Sigmoid colon (tissue), 7 donors: ENCODE results near the gene RHBDL3. TPM values are rescaled to one million over a fixed set of nuclear protein-coding genes. Genes with fewer than 3 reads are reported as not detected.
A peak's percentile ranks its signal among the peaks of the same experiment; 100 is the strongest.
"Not testable (repeated sequence)": the region's sequence is repeated elsewhere in the genome, so short reads cannot be mapped to it uniquely, and the experiment has no call there.

Experiments
- DNase-seq: peaks from one replicate; pipeline ENCODE4 v3.0.0-alpha.2; 2019
- H3K27ac ChIP-seq, 4 donors: fragments of 200-600 bp; sonication (generic); one replicate each; pipeline ENCODE4 v1.5.1; 2016 to 2019; ENCODE audit warnings: mild to moderate bottlenecking in 1 of 4
- H3K27me3 ChIP-seq, 3 donors: fragments of 200-600 bp; sonication (generic); one replicate each; pipeline ENCODE4 v1.5.1; 2019; ENCODE audit warnings: mild to moderate bottlenecking in 1 of 3
- H3K36me3 ChIP-seq, 4 donors: fragments of 200-600 bp; sonication (generic); one replicate each; pipeline ENCODE4 v1.5.1; 2016 to 2019
- H3K4me1 ChIP-seq, 4 donors: fragments of 200-600 bp; sonication (generic); one replicate each; pipeline ENCODE4 v1.5.1; 2017 to 2019
- H3K4me3 ChIP-seq, 4 donors: fragments of 200-600 bp; sonication (generic); one replicate each; pipeline ENCODE4 v1.5.1; 2017 to 2019; ENCODE audit warnings: mild to moderate bottlenecking in 2 of 4, moderate library complexity in 1 of 4
- H3K9me3 ChIP-seq, 4 donors: fragments of 200-600 bp in 3 of 4; sonication (generic) in 3 of 4; one replicate each; pipeline versions ENCODE4 v1.5.1 to v1.6.1; 2013 to 2019
- EP300 ChIP-seq, 4 donors: sonication (generic); formaldehyde crosslinking; IDR thresholded peaks; one replicate each; pipeline ENCODE4 v1.6.1; 2017; ENCODE audit warnings: antibody characterized with exemption in 4 of 4
- POLR2A ChIP-seq, 2 donors: fragments of 450-650 bp; IDR thresholded peaks; one replicate each; pipeline ENCODE4 v1.6.1; 2016; ENCODE audit warnings: antibody characterized with exemption in 2 of 2, mild to moderate bottlenecking in 2 of 2, moderate library complexity in 2 of 2
- POLR2AphosphoS5 ChIP-seq, 4 donors: sonication (generic); formaldehyde crosslinking; IDR thresholded peaks; one replicate each; pipeline ENCODE4 v1.6.1; 2017; ENCODE audit warnings: antibody characterized with exemption in 4 of 4
- WGBS, 2 donors: extraction: QIAGEN DNeasy Blood & Tissue Kit; methylation state at CpG; one replicate each; pipeline ENCODE4 v1.1.7; 2013; 5-methylcytosine and 5-hydroxymethylcytosine counted together
- intact Hi-C: fragments of 100-400 bp; cut with DNase I; formaldehyde crosslinking; loops from one replicate; pipeline ENCODE4 v1.15.1; 2023
- polyA plus RNA-seq, 3 donors: library from polyadenylated mRNA; stranded (reverse); fragments of 200-250 nt; gene quantifications; one replicate each; pipeline ENCODE4 v1.2.3, GENCODE V29; 2013
- total RNA-seq, 4 donors: library from RNA; depleted of rRNA; stranded (reverse); fragments of >200 nt; gene quantifications; one replicate each; pipeline ENCODE4 v1.1.0, GENCODE V29; 2016
- TF ChIP-seq, protein P1 (sequence below), 4 experiments: fragments of 450-650 bp in 3 of 4; fragments of 200-600 bp in 1 of 4; IDR thresholded peaks; one replicate each; pipeline ENCODE4 v1.5.1; 2016 to 2019; ENCODE audit warnings: antibody characterized with exemption in 4 of 4, mild to moderate bottlenecking in 3 of 4, moderate library complexity in 2 of 4
- donor health status: healthy with polysubstance abuse.
- donor health status: Bipolar disorder and iron deficiency.
- donor health status: healthy.

RHBDL3 gene
- total and polyA plus RNA-seq, 7 donors: 0.23 to 0.83 (median 0.61) TPM; not detected in 1

DNA sequence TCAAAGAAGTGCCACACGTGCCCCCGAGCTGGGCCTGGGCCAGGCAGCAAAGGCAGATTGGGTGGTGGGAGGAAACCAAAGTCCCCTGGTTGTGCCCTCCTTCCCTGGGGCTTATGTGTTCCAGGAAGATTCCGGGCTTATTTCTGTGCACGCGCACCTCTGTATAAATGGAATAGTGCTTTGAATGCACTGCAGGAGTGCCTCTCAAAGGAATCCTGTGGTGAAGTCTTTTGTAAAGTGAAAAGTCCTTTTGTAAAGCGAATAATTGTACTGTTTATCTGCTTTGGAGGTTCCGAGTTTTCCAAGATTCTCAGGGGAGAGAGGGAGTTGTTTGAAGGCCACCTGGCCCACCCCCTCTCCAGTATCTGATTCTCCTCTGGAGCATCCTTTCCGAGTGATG is 49.5 kb downstream of the RHBDL3 start:
- Histone ChIP-seq H3K4me3 (no peak overlapping the region), H3K9me3 (no peaks in the 10 kb centered on the region), H3K27me3 (no peaks in the 10 kb centered on the region), H3K4me1 (peaks cover 0 to 8% (median 7%) of the 10 kb centered on the region in 4 donors), H3K27ac (no peak overlapping the region), H3K36me3 (no peaks in the 10 kb centered on the region)
- TF ChIP-seq POLR2A (IDR thresholded peaks at IDR 0.05) (no peak), EP300 (IDR thresholded peaks at IDR 0.05) (no peak), POLR2AphosphoS5 (IDR thresholded peaks at IDR 0.05) (no peak)
- TF ChIP-seq, protein P1, sequence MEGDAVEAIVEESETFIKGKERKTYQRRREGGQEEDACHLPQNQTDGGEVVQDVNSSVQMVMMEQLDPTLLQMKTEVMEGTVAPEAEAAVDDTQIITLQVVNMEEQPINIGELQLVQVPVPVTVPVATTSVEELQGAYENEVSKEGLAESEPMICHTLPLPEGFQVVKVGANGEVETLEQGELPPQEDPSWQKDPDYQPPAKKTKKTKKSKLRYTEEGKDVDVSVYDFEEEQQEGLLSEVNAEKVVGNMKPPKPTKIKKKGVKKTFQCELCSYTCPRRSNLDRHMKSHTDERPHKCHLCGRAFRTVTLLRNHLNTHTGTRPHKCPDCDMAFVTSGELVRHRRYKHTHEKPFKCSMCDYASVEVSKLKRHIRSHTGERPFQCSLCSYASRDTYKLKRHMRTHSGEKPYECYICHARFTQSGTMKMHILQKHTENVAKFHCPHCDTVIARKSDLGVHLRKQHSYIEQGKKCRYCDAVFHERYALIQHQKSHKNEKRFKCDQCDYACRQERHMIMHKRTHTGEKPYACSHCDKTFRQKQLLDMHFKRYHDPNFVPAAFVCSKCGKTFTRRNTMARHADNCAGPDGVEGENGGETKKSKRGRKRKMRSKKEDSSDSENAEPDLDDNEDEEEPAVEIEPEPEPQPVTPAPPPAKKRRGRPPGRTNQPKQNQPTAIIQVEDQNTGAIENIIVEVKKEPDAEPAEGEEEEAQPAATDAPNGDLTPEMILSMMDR (IDR thresholded peaks at IDR 0.05): no peak
- no peak for DNase-seq
- WGBS, 2 donors: 89 to 90% methylated on average over 8 of the region's 8 CpGs
- intact Hi-C loops: no loop called here

- H3K36me3 ChIP-seq, H3K4me1 ChIP-seq, H3K9me3 ChIP-seq, DNase-seq, intact Hi-C loops, H3K27ac ChIP-seq, H3K27me3 ChIP-seq, H3K4me3 ChIP-seq: not testable (repeated sequence)
- 89 to 93% methylated on average over 5 of the region's 5 CpGs for WGBS, 2 donors
Observed at GRCh38 chr17:32316653-32317052, 51.0 kb downstream of the RHBDL3 start.

DNA sequence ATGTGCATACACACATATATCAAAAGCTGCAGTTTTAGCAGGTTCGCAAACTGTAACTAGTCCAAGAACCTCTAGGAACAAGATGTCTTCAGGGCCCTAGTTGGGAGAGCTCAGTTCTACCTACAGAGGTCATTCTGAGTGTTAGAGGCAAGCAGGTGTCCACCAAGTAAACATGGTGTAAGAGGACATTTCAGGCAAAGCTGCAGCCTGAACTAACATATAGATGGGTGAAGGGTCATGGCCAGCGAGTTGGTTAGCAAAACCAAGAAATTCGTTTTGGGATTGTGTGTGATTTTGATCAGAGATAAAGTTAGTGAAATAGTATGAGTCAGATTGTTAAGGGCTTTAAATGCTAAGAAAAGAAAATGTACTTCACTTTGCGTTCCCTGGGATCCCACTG is 51.7 kb downstream of the RHBDL3 start:
- H3K27me3 ChIP-seq: no peaks in the 10 kb centered on the region
- no peak overlapping the region for H3K27ac ChIP-seq
- intact Hi-C loops: no loop called here
- H3K4me3 ChIP-seq: no peak overlapping the region
- H3K4me1 ChIP-seq: no peaks in the 10 kb centered on the region
- no peak for DNase-seq
- TF ChIP-seq, protein P1 (IDR thresholded peaks at IDR 0.05): no peak
- TF ChIP-seq POLR2A (IDR thresholded peaks at IDR 0.05): no peak
- no peak for TF ChIP-seq EP300 (IDR thresholded peaks at IDR 0.05)
- TF ChIP-seq POLR2AphosphoS5 (IDR thresholded peaks at IDR 0.05): no peak
- 76 to 82% methylated on average over 4 of the region's 4 CpGs for WGBS, 2 donors
- H3K36me3 ChIP-seq: no peaks in the 10 kb centered on the region
- no peaks in the 10 kb centered on the region for H3K9me3 ChIP-seq

DNA sequence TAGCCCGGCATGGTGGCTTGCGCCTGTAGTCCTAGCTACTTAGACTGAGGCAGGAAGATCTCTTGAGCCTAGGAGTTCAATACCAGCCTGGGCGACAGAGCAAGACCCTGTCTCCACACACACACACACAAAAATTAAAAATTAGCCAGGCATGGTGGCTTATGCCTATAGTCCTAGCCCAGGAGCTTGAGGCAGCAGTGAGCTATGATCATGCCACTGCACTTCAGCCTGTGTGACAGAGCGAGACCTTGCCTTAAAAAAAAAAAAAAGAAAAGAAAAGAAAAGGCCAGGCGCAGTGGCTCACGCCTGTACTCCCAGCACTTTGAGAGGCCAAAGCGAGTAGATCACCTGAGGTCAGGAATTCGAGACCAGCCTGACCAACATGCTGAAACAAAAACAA is 52.4 kb downstream of the RHBDL3 start:
- intact Hi-C loops: no loop called here
- Histone ChIP-seq H3K27ac (no peak overlapping the region), H3K27me3 (no peaks in the 10 kb centered on the region), H3K36me3 (no peaks in the 10 kb centered on the region), H3K4me1 (no peaks in the 10 kb centered on the region), H3K4me3 (no peak overlapping the region), H3K9me3 (no peaks in the 10 kb centered on the region)
- no peak for DNase-seq
- WGBS, 2 donors: 90 to 95% methylated on average over 8 of the region's 8 CpGs
- TF ChIP-seq EP300 (IDR thresholded peaks at IDR 0.05): no peak
- TF ChIP-seq, protein P1 (IDR thresholded peaks at IDR 0.05): no peak
- TF ChIP-seq POLR2A (IDR thresholded peaks at IDR 0.05): no peak
- TF ChIP-seq POLR2AphosphoS5 (IDR thresholded peaks at IDR 0.05): no peak

GRCh38 chr17:32319548-32319905 is 53.9 kb downstream of the RHBDL3 start:
- no peak for TF ChIP-seq EP300 (IDR thresholded peaks at IDR 0.05)
- TF ChIP-seq, protein P1 (IDR thresholded peaks at IDR 0.05): peak; percentile 84 to 93 (median 89)
- WGBS, 2 donors: 16 to 22% methylated on average over 5 of the region's 5 CpGs
- no peaks in the 10 kb centered on the region for H3K36me3 ChIP-seq
- no peak overlapping the region for H3K4me3 ChIP-seq
- intact Hi-C loops: loop anchor here (1.0 kb wide), 1 partner anchor 66 kb away; no protein-coding TSS in a partner anchor
- H3K9me3 ChIP-seq: no peaks in the 10 kb centered on the region
- no peak overlapping the region for H3K27ac ChIP-seq
- peaks cover 0 to 10% (median 7%) of the 10 kb centered on the region in 4 donors for H3K4me1 ChIP-seq
- H3K27me3 ChIP-seq: no peaks in the 10 kb centered on the region
- peak; percentile 84 for DNase-seq

DNA sequence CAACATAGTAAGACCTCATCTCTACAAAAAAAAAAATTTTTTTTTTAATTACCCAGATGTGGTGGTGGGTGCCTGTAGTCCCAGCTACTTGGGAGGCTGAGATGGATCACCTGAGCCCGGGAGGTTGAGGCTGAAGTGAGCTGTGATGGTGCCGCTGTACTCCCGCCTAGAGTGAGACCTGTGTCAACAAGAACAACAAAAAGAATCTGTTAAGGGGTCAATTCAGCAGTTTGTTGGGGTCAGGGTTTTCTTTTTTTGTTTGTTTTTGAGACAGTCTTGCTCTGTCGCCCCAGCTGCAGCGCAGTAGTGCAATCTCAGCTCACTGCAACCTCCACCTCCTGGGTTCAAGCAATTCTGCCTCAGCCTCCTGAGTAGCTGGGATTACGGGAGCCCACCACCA is 54.4 kb downstream of the RHBDL3 start:
- H3K36me3 ChIP-seq, H3K27me3 ChIP-seq, H3K9me3 ChIP-seq, intact Hi-C loops, H3K4me3 ChIP-seq, H3K27ac ChIP-seq, DNase-seq: not testable (repeated sequence)
- WGBS, 2 donors: 69 to 89% methylated on average over 6 of the region's 6 CpGs
- peaks cover 0 to 12% (median 9%) of the 10 kb centered on the region in 4 donors for H3K4me1 ChIP-seq
